Natural killer cell (primary cell): ENCODE measurements around the gene ADCY2. TPM values are rescaled to one million over a fixed set of nuclear protein-coding genes. Genes with fewer than 3 reads are reported as not detected.

Source experiments
- ATAC-seq, 3 donors: fragments of 150-1000 bp in 2 of 3; fragments of 200-7000 bp in 1 of 3; cut with Tn5 transposase; 1 replicate in 1 of 3; 2 replicates in 2 of 3; pipeline ENCODE4 v1.10.0; 2021; ENCODE audit warnings: mild to moderate bottlenecking in 2 of 3, moderate library complexity in 2 of 3
- DNase-seq, 2 donors: peaks; one replicate each; pipeline versions ENCODE4 v3.0.0 to v3.0.0-alpha.2; 2013 to 2021; ENCODE audit warnings: mixed read lengths in 1 of 2
- H3K27ac ChIP-seq: one replicate; pipeline ENCODE4 v1.5.1; 2013; ENCODE audit warnings: mild to moderate bottlenecking, low read length
- H3K27me3 ChIP-seq: one replicate; pipeline ENCODE4 v1.6.1; 2013; ENCODE audit warnings: low read length; ENCODE audit not compliant: control insufficient read depth, insufficient read depth
- H3K36me3 ChIP-seq: one replicate; pipeline ENCODE4 v1.6.1; 2013; ENCODE audit warnings: low read length; ENCODE audit not compliant: control insufficient read depth, insufficient read depth
- H3K4me1 ChIP-seq: one replicate; pipeline ENCODE4 v1.6.1; 2013; ENCODE audit warnings: low read length; ENCODE audit not compliant: control insufficient read depth, insufficient read depth
- H3K4me3 ChIP-seq: one replicate; pipeline ENCODE4 v1.5.1; 2013; ENCODE audit warnings: low read length
- H3K9me3 ChIP-seq: one replicate; pipeline ENCODE4 v1.6.1; 2013; ENCODE audit warnings: low read length; ENCODE audit not compliant: control insufficient read depth, insufficient read depth
- H3K27ac Mint-ChIP-seq, 2 donors: one replicate each; pipeline ENCODE4 v1.8.0; 2022; ENCODE audit warnings: mild to moderate bottlenecking in 2 of 2, mixed read lengths in 2 of 2, moderate library complexity in 1 of 2
- H3K27me3 Mint-ChIP-seq, 2 donors: one replicate each; pipeline ENCODE4 v1.8.0; 2022; ENCODE audit warnings: low read depth in 2 of 2, mixed read lengths in 2 of 2
- H3K36me3 Mint-ChIP-seq: one replicate; pipeline ENCODE4 v1.8.0; 2022; ENCODE audit warnings: mixed read lengths
- H3K4me1 Mint-ChIP-seq, 2 donors: one replicate each; pipeline ENCODE4 v1.8.0; 2022; ENCODE audit warnings: mixed read lengths in 2 of 2
- H3K4me3 Mint-ChIP-seq: one replicate; pipeline ENCODE4 v1.8.0; 2022; ENCODE audit warnings: mild to moderate bottlenecking, moderate library complexity, mixed read lengths
- H3K9me3 Mint-ChIP-seq, 2 donors: one replicate each; pipeline ENCODE4 v1.8.0; 2022; ENCODE audit warnings: mixed read lengths in 2 of 2
- WGBS: methylation state at CpG from one replicate; pipeline ENCODE4 v1.1.7; 2013; ENCODE audit warnings: missing lambda C conversion rate; ENCODE audit not compliant: insufficient coverage; 5-methylcytosine and 5-hydroxymethylcytosine counted together
- intact Hi-C: fragments of 100-400 bp; cut with micrococcal nuclease; formaldehyde crosslinking; loops from one replicate; pipeline ENCODE4 v1.14.2; 2022
- total RNA-seq, 4 donors: library from RNA; stranded (reverse); fragments of 120-200 nt in 1 of 4; gene quantifications; one replicate each; pipeline versions ENCODE4 v1.2.3 to v1.2.4, GENCODE V29; 2013 to 2022
- TF ChIP-seq, protein P1 (sequence below): fragments of 200-600 bp; IDR thresholded peaks from one replicate; pipeline ENCODE4 v1.8.0; 2022; ENCODE audit warnings: antibody characterized with exemption

ADCY2 gene
- total RNA-seq, 3 donors from 2014 or later (not counting 1 experiment from before 2014, with no cell fraction given), result not detected

DNA sequence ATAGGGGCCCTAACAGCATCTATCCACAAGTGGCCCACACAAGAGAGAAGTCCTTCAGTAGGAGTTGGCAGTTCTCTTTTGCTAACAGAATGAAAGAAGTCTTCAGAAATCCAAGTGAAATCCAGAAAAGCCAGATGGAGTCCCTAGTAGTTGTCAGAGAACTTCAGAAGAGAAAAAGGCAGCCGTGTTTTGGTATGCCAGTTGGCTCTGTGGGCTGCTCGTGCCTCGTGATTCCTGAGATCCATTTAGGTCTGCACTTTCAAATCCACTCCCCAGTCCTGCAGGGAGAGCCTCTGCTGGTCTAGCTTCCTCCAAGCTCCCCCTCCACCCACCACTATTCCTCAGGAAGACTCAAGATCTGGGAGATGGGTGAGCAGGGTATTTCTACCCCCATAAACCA lies 386.0 kb downstream of the ADCY2 start:
- peaks cover 9 to 30% of the 10 kb centered on the region in 2 donors for H3K27me3 Mint-ChIP-seq
- TF ChIP-seq, protein P1, sequence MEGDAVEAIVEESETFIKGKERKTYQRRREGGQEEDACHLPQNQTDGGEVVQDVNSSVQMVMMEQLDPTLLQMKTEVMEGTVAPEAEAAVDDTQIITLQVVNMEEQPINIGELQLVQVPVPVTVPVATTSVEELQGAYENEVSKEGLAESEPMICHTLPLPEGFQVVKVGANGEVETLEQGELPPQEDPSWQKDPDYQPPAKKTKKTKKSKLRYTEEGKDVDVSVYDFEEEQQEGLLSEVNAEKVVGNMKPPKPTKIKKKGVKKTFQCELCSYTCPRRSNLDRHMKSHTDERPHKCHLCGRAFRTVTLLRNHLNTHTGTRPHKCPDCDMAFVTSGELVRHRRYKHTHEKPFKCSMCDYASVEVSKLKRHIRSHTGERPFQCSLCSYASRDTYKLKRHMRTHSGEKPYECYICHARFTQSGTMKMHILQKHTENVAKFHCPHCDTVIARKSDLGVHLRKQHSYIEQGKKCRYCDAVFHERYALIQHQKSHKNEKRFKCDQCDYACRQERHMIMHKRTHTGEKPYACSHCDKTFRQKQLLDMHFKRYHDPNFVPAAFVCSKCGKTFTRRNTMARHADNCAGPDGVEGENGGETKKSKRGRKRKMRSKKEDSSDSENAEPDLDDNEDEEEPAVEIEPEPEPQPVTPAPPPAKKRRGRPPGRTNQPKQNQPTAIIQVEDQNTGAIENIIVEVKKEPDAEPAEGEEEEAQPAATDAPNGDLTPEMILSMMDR, result no peak
- peaks cover 0 to 2% of the 10 kb centered on the region in 2 donors for H3K9me3 Mint-ChIP-seq
- peaks cover 4% of the 10 kb centered on the region for H3K27me3 ChIP-seq
- 32% methylated on average over 3 of the region's 3 CpGs for WGBS
- H3K4me1 ChIP-seq, result peaks cover 14% of the 10 kb centered on the region
- no peak overlapping the region for H3K27ac Mint-ChIP-seq
- no peak for ATAC-seq
- no peaks in the 10 kb centered on the region for H3K9me3 ChIP-seq
- intact Hi-C loops, result no loop called here
- no peak overlapping the region for H3K27ac ChIP-seq
- H3K36me3 ChIP-seq, result no peaks in the 10 kb centered on the region
- H3K4me3 Mint-ChIP-seq, result no peak overlapping the region
- H3K4me3 ChIP-seq, result no peak overlapping the region
- H3K36me3 Mint-ChIP-seq, result no peaks in the 10 kb centered on the region
- no peak for DNase-seq
- peaks cover 9 to 10% of the 10 kb centered on the region in 2 donors for H3K4me1 Mint-ChIP-seq

DNA sequence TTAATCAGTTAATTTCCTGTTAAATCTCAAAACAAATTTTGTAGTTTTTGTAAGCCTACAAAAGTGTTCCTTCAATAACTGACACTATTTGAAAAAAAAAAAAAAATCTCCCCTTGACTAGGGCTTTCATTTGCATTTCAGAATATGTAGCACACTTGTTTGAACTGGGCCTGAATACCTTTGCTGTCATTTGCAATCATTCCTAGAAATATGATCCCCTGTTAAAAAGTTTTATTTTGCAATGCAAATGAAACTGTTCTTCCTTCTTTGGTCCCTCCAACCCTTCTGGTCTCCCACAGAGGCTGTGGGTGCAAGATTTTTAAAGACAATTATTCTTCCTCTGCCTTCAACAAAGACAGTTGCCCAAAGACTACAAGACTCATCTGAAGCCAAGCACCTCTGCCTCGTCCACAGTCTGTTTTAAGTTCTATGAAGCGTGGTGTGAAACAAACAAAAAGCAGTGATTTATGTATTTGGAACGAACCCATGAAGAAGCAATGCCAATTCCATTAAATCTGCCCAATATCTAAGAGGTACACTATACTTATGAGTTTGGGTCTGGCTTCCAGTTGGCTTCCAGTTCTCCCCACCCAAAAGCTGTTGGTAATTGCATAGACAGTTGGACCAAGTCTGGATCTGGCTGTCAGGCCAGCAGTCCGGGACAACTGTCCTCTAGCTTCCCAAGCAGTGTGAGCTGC lies 388.9 kb downstream of the ADCY2 start:
- Mint-ChIP-seq H3K4me3 (no peak overlapping the region), H3K36me3 (no peaks in the 10 kb centered on the region), H3K27ac (no peak overlapping the region), H3K9me3 (peaks cover 0 to 2% of the 10 kb centered on the region in 2 donors), H3K27me3 (peaks cover 6 to 14% of the 10 kb centered on the region in 2 donors), H3K4me1 (no peaks in the 10 kb centered on the region)
- DNase-seq (no peak), ATAC-seq (no peak)
- Histone ChIP-seq H3K27ac (no peak overlapping the region), H3K4me3 (no peak overlapping the region), H3K4me1 (peaks cover 1% of the 10 kb centered on the region), H3K9me3 (no peaks in the 10 kb centered on the region), H3K36me3 (no peaks in the 10 kb centered on the region), H3K27me3 (peaks cover 4% of the 10 kb centered on the region)
- intact Hi-C loops, result no loop called here
- TF ChIP-seq, protein P1, result no peak
- WGBS, result 80% methylated on average over 4 of the region's 4 CpGs

DNA sequence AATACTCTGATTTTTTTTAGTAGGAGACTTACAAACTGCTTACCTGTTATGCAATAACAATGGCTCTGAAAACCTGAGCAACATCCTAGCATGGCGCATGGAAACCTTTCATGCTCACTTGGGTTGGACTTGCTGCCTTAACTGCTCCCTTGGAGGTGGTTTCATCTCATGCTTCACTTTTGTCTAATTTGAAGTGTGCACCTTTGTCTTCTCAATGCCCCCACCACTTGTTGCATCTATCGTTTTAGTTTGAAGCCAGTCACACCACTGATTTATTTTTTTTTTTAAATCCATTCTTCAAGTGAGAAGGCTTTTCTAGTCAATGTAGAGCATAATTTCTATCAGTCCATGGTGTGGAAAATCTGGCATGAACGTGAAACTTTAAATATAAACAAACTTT lies 391.8 kb downstream of the ADCY2 start:
- peaks cover 10 to 13% of the 10 kb centered on the region in 2 donors for H3K27me3 Mint-ChIP-seq
- TF ChIP-seq, protein P1, result no peak
- H3K27ac Mint-ChIP-seq, result no peak overlapping the region
- no peaks in the 10 kb centered on the region for H3K36me3 Mint-ChIP-seq
- intact Hi-C loops, result no loop called here
- no peaks in the 10 kb centered on the region for H3K9me3 Mint-ChIP-seq
- H3K4me1 Mint-ChIP-seq, result no peaks in the 10 kb centered on the region
- H3K27me3 ChIP-seq, result peaks cover 1% of the 10 kb centered on the region
- ATAC-seq, result no peak
- H3K9me3 ChIP-seq, result no peaks in the 10 kb centered on the region
- H3K4me1 ChIP-seq, result no peaks in the 10 kb centered on the region
- no peak for DNase-seq
- H3K4me3 ChIP-seq, result no peak overlapping the region
- H3K27ac ChIP-seq, result no peak overlapping the region
- 90% methylated on average over 2 of the region's 3 CpGs for WGBS
- no peaks in the 10 kb centered on the region for H3K36me3 ChIP-seq
- H3K4me3 Mint-ChIP-seq, result no peak overlapping the region

GRCh38 chr5:7789567-7789966 lies 393.6 kb downstream of the ADCY2 start:
- WGBS, result 84% methylated on average over 7 of the region's 7 CpGs
- TF ChIP-seq, protein P1, result no peak
- H3K27me3 Mint-ChIP-seq, result peaks cover 7 to 10% of the 10 kb centered on the region in 2 donors

More at GRCh38 chr5:7789567-7789966, 393.6 kb downstream of the ADCY2 start:
- H3K9me3 Mint-ChIP-seq, result no peaks in the 10 kb centered on the region
- intact Hi-C loops, result no loop called here
- no peak for ATAC-seq
- DNase-seq, result no peak
- H3K27ac Mint-ChIP-seq, result no peak overlapping the region
- no peaks in the 10 kb centered on the region for H3K4me1 Mint-ChIP-seq
- no peaks in the 10 kb centered on the region for H3K27me3 ChIP-seq
- no peaks in the 10 kb centered on the region for H3K9me3 ChIP-seq
- no peak overlapping the region for H3K4me3 ChIP-seq
- H3K27ac ChIP-seq, result no peak overlapping the region
- no peaks in the 10 kb centered on the region for H3K36me3 Mint-ChIP-seq
- no peak overlapping the region for H3K4me3 Mint-ChIP-seq
- H3K4me1 ChIP-seq, result no peaks in the 10 kb centered on the region
- H3K36me3 ChIP-seq, result no peaks in the 10 kb centered on the region
